HG03108 (cell line): ENCODE measurements around the gene ARL13B.

Experiments used
- ATAC-seq: cut with Tn5 transposase; IDR thresholded peaks from one replicate; pipeline ENCODE4 v1.9.1; 2021; ENCODE audit warnings: moderate library complexity; ENCODE audit not compliant: unreplicated experiment

ARL13B gene

DNA sequence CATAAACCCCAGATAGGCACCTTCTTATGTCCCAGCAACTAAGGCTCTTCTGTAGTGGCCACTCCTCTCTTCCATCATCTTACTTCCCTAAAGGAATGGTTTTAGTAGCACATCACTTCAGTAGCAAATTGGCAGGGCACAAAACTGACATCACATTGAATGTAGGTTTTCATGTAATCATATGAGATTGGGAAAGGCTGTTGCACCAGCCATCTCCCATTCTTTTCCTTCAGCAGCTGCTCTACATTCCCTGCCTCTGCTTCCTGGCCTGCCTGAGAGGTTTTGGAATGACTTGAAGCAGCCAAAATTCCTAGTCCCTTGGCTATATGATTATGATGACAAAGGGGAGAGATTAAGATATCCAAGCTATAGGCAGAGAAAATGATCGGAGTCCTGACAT is 119.4 kb downstream of the ARL13B start:
- no peak for ATAC-seq

DNA sequence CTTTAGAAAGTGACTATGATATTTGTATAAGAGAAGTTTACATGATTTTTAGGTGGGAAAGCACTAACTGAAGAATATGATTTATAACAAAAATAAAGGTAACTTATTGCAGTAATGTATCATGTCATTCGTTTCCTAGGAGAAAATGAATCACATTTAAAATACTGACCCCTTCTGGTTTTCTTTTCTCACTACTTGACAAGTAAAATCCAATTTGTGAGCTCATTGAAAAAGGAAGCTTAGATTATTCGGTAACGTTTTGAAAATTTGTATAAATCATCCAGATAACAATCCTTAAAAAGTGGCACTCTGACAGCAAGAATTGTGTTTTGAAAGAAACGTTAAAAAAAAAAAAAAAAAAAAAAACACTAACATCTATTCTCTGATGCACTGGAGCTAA is 121.9 kb downstream of the ARL13B start:
- no peak for ATAC-seq
